Stimulated activated naive CD8-positive, alpha-beta T cell treated with anti-CD3 and anti-CD28 coated beads, Interleukin-15, Interleukin-2, amounts not matched to agents 100 U/mL and 50 U/mL, for 24 hours (primary cell): ENCODE results near the gene SIX2.

ENCODE experiments used
- ATAC-seq: fragments of 150-1000 bp; cut with Tn5 transposase; one replicate; pipeline ENCODE4 v1.10.0; 2021
- DNase-seq: peaks from one replicate; pipeline ENCODE4 v3.0.0; 2021

The SIX2 gene

DNA sequence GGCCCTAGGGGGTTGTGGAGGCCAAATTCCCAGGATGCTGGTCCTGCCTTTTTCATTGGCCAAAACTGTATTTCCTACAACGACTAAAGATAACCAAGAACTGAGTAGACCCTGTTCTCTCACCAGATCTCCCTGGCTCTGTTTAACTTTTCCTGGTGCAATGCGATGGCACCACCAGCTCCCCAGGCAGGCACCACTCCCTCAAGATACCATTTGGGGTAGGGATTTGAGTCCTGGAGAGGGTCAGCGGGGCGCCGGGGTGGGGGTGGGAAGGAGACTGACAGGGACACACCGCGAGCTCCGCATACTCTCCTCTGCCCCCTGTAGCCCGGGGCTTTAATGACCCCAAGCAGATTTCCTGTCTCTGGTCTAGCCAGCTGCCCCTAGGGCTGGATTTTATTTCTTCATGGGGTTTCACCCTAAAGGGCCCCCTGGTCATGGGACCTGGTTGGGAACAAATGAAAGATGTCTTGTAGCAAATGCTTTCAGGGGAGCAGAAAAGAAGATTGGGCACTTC is 7.3 kb downstream of the SIX2 start:
- DNase-seq = no peak
- ATAC-seq = no peak

DNA sequence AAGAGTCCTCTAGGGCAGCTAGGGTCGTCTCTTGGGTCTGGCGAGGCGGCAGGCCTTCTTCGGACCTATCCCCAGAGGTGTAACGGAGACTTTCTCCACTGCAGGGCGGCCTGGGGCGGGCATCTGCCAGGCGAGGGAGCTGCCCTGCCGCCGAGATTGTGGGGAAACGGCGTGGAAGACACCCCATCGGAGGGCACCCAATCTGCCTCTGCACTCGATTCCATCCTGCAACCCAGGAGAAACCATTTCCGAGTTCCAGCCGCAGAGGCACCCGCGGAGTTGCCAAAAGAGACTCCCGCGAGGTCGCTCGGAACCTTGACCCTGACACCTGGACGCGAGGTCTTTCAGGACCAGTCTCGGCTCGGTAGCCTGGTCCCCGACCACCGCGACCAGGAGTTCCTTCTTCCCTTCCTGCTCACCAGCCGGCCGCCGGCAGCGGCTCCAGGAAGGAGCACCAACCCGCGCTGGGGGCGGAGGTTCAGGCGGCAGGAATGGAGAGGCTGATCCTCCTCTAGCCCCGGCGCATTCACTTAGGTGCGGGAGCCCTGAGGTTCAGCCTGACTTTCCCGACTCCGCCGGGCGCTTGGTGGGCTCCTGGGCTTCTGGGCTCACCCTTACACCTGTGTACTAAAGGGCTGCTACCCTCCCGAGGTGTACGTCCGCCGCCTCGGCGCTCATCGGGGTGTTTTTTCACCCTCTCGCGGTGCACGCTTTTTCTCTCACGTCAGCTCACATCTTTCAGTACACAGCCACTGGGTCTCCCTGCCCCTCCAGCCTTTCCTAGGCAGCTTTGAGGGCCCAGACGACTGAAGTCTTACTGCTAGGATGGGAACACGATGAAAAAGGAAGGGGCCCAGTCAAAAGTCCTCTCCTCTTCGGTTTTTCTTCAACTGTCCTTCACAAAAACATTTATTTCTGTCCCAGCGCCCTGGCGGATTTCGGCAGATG is 8.1 kb downstream of the SIX2 start:
- ATAC-seq (no peak), DNase-seq (no peak)

DNA sequence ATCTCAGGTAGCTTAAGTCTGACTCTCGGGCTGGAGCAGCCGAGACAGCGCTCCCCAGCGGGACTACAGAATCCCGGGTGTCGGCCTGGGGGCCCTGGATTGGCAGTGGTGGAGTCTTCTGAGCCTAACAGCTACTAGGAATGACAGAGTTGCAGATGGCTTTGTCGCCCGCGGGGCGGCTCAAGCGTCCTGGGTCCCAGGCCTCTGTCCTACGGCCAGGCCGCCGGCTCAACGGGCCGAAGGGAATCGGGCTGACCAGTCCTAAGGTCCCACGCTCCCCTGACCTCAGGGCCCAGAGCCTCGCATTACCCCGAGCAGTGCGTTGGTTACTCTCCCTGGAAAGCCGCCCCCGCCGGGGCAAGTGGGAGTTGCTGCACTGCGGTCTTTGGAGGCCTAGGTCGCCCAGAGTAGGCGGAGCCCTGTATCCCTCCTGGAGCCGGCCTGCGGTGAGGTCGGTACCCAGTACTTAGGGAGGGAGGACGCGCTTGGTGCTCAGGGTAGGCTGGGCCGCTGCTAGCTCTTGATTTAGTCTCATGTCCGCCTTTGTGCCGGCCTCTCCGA is 8.8 kb downstream of the SIX2 start:
- ATAC-seq = no peak

DNA sequence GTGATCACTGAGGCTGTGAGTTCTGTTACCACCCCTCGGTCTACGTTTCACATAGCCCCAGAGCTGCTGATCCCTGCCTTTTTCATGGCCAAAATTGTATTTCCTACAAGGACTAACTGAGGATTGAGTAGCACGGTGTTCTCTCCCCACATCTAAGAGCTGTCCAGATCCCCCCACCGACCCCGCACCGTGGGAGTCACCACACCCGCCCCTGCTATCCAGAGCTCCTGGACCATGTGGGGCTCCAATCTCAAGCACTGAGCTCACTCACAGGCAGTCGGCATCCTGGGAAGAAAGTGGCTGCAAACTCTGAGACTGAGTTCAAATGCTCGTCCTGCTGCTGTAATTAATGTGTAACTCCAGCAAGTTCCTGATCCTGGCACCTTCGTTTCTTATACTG is 9.7 kb downstream of the SIX2 start:
- no peak for ATAC-seq
- DNase-seq = no peak

More for the DNA sequence above, 8.8 kb downstream of the SIX2 start:
- no peak for DNase-seq

DNA sequence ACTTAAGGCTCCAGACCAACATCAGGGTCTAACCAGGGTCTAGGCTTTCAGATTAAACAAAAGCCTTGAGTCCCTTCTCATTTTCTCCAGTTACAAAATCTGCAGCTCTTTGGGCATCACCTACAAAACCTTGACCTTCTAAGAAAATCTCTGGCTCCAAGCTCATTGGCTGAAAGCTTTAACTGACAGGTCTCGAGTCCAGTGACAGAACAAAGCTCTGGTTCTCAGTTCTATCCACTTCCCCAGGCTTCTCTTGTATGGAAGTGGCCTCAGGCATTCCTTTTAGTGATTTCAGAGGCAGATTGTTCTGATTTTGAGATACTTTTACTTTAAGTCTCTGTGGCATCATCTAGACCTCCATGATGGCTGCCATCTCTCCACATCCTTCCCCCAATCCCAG is 11.3 kb downstream of the SIX2 start:
- DNase-seq (no peak), ATAC-seq (no peak)

DNA sequence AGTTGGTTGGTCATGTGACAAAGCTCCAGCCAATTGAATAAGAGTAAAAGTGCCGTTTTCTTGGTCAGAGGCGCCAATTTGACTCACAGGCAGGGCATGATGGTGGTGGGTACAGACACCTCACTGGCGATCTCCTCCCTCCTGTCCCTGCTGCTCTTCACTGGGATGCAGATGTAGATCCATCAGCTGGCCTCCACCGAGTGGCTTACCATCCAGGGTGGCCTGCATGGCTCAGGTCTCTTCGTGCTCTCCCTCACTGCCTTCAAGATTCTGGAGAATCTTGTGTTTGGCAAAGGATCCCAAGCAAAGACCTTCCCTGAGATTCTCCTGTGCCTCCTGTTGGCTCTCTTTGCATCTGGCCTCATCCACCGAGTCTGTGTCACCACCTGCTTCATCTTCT is 12.9 kb downstream of the SIX2 start:
- DNase-seq (no peak), ATAC-seq (no peak)

DNA sequence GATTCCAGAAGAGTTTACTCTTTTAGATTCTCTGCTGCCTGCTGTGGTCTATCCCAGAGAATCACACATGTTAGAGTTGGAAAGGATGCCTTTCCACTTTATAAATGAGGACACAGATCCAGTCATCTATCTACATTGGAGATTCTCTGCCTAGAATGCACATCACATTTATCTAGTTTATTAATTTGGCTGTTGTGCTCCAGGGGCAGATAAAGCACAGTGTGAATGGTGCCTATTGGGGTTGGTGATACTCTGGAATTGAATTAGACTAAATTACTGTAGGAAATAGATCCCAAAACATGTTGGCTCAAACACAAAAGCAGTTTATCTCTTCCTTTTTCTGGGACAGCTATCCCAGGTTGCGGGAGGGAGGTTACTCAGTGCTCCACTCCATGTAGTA is 14.9 kb downstream of the SIX2 start:
- no peak for ATAC-seq

DNA sequence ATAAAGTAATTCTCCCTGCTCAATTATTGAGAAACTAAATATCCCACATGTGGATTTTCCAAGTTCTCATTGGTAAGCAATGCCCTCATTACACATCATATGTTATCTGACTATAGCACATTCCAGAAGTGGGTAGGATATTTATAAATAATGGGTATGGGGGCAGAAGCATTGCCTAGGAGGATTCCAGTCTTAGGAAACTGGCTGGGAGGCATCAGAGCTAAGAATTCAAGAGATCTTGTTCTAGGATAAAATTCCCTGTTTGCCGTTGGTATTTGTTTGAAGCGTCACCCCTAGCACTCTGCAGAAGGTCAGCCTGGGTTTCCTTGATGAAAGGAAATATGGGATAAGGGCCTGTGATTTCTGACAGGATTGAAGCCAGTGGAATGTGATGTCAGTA is 20.1 kb downstream of the SIX2 start:
- DNase-seq (no peak), ATAC-seq (no peak)

More for the DNA sequence above, 14.9 kb downstream of the SIX2 start:
- no peak for DNase-seq

DNA sequence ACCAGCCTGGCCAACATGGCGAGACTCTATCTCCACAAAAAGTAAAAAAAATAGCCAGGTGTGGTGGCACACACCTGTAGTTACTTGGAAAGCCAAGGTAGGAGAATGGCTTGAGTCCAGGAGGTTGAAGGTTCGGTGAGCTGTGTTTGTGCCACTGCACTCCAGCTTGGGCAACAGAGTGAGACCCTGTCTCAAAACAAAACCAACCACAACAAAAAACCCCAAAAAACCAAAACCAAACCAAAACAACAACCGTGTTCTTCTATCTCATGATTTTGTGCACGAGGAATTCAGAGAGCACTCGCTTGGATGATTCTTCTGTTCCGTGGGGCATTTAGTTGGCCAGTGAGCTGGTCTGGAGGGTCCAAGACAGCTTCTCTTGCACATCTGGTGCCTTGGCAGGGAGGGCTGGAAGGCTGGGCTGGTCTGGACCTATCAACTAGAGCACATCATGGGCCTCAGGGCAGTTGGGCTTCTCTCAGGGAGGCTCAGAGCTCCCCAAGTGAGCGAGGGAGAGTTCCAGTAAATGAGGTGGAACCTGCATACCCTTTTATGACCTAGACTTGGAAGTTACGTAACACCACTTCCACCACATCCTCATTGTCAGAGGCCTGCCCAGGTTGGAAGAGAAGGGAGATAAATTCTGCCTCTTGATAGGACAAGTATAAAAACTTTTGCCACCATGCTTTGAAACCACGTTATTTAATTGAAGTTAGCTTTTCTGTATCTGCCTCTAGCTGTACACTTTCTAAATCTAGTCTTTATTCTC is 25.2 kb downstream of the SIX2 start:
- DNase-seq = no peak
- no peak for ATAC-seq

DNA sequence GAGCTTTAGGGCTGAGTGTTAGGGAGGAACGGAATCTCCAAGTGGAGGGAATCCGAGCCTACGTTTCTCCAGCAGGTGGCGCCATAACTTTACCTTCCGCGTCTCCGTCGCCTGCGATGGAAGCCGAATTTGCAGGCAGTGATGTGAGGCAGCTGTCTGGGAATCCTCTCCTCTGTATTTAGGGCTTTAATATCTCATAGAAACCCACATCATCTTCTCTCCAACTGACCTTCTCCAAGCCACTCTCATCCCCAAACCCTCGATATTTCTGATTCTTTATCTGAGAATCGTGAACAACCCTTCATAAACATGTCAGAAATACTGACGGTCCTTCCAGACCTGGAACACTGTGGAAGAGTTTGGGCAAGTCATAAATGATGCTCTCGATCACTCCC is 27.5 kb downstream of the SIX2 start:
- DNase-seq (peak; percentile 79), ATAC-seq (peak; percentile 43)

DNA sequence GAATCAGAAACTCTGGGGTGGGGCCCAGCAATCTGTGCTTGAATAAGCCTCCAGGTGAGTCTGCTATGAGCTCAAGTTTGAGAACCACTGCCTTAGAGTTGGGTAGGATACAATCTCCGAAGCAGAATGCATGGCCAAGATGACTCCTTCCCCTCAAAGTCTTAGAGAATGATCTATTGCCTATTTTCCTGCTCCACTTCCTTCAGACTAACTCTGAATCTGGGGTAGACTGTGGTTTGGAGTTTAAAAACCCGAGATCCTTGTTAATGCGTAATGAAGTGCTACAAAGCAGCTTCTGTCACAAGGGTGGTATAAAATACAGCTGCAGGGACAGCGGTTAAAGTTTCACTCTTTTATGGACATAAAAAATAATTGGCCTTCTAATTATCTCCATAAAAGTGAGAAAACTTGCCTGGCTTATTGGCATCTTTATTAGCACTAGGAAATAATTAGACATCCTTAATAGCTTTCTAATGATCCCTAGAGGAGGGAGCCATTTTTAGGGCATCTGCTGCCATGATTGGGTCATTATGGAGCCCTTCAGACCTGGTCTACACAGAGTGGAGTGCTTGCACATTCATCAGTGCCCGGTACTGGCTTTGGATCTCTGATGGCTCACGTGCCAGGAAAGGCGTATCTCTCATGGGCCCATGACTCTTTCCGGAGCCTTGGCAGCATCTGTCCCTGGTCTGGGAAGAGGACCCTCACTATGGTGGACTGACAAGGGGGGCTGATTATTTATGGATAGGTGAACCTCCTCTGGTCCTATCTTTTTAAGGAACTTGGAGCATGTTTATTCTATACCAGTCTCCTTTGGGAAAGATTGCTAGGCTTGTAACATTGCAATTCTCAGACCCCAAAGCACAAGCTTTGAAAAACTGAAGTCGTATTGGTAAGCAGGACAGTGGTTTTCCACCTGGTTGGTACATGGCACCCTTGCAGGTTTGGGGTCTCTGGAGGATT is 28.2 kb downstream of the SIX2 start:
- DNase-seq (no peak), ATAC-seq (no peak)

DNA sequence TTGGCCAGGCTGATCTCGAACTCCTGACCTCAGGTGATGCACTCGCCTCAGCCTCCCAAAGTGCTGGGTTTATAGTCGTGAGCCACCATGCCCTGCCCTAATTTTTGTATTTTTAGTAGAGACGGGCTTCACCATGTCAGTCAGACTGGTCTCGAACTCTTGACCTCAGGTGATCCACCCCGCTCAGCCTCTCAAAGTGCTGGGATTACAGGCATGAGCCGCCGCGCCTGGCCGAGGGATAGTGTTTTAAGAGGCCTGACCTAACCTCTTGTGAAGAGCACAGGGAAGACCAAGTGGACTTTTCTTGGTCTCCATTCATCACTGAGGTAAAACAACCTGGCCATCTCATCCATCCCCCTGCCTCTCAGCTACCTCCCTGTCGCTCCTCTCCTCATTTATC is 29.7 kb downstream of the SIX2 start:
- no peak for DNase-seq
- no peak for ATAC-seq

DNA sequence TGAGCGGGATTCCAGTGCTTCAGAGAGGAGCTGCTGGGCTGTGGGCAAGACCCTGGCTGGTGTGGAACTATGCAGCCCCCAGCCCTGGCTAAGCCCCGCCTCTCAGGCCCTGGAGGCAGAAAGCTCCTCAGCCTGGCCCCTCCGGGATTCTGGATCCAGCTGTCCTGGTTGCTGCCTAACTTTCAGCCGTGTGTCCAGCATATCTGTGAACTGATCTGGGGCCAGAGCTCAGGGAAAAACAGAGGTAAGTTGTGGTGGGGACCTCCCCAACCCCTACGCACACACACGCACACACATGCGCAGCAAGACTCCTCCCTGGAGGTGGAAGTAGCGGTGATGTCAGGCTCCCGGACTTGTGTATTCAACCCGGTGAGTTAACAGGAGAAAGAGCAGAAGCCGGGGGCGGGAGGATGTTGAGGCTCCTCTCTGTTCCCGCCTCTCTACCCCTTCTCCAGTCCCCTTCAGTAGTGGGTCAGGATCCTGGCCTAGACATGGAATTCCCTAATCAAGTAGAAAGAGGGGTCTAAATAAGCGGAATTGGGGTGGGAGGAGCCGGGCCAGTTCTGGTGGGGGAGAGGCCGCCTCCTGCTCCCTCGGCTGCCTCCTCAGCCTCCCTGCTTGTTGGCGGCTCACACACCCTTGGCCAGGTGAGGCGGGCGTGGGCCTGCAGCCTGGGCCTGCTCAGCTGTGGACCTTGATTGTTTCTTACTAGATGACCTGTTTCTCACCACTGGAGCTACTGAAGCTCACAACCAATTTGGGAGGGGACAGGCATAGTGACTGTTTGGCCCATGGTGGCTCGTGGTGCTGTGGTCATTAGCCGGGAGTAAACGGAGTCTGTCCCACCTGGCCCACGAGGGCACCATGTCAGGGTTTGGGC is 33.4 kb downstream of the SIX2 start:
- peak; percentile 37 for ATAC-seq
- peak; percentile 16 for DNase-seq

DNA sequence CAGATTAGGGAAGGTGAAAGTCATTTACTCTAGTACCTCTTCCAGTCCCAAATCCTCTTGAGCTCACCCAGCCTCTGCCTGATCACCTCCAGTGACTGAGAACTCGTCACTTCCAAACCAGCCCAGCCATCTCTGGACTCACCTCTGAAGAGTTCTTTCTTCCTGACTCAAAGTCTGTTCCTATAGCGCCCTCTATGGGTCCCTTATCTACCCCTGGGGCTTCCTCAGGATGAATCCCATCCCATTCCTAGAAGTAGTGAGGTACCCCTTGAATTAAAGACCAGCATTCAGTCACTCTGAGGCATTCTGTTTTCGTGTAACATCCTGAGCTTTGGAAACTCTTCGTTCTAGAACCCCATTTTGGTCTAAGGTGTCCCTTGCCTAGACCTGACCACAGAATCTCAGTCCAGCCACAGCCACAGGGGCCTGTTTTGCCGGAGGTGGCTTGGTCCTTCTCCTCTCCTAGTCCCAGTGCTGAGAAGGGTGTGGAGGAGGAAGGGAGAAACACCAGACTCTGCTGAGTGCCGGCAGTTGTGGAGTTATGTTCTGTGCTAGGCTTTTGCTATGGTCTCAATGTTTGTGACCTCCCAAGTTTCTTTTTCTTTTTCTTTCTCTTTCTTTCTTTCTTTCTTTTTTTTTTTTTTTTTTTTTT is 35.1 kb downstream of the SIX2 start:
- ATAC-seq (no peak), DNase-seq (no peak)

DNA sequence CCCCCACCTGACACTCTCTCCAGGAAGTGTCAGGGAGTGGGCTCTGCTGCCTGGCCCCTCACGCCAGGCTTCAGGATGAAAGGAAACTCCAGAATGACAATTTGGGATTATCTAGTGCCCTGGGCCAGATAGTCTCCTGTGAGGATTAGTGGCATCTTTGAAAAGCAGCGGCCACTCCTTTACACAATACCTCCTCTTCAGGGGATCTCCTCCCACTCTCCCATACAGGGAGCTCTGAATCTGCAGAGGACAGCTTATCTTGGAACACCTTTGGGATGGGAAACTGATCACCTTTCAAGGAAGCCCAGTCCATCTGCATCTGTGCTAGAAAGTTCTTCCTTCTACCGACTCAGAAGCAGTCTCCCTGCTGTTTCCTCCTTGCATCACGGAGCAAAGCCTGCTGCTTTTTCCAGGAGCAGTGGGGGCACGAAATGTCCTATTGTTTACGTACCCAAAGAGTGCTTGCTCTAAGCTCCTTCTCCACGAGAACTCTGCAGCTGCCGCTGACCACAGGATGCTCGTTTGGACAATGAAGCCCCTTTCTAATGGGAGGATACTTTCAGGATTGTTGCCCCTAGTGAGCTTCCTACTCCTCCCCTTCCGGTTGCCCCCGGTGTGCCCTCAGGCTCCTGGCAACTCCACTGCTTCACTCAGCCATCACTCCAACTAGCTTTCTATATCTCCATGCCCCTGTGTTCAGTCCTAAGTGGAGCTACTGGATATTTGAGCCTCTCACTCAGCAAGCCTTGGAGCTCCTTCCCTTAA is 36.3 kb downstream of the SIX2 start:
- DNase-seq (no peak), ATAC-seq (no peak)

DNA sequence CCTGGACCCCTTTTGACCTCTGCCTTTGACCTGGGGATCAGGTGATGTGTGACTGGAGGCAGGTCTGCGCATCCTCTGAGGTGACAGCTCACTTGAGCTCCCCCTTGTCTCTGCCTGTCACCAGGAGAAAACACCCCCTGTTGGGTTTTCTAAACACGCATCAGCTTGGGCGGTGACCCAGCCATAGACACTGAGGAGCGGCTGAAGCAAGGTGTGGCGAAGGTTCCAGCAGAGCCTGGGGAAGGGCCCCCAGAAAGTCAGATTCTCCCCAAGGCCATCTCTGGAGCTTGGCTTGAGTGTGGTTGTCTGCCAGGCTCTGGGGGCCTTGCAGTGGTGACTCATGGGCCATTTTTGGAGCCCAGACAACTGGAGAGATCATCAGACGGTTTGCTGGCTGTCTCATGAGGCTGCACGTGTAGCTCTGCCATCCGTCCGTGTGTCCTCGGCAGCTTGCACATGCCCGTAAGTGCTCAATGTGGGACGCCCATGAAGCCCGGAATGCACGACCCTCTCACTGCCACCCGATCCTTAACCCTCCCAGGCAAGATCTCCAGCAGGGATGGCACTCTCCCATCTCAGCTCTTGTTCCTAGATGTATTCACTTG is 38.3 kb downstream of the SIX2 start:
- no peak for ATAC-seq
- DNase-seq = no peak

DNA sequence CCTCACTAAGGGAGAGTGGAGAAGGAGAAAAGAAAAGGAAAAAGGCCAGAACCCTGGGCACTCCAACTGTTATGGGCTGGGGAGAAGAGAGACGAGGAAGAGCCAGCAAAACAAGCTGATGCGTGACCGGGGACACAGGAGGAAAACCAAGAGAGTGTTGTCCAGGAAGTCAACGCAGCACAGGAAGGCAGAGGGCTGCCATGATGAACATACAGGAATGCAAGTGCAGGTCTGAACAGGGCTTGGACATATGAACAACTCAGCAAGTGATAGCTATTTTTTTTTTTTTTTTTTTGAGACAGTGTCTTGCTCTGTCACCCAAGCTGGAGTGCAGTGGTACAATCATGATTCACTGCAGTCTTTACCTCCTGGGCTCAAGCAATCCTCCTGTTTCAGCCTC is 39.3 kb downstream of the SIX2 start:
- DNase-seq (no peak), ATAC-seq (no peak)

DNA sequence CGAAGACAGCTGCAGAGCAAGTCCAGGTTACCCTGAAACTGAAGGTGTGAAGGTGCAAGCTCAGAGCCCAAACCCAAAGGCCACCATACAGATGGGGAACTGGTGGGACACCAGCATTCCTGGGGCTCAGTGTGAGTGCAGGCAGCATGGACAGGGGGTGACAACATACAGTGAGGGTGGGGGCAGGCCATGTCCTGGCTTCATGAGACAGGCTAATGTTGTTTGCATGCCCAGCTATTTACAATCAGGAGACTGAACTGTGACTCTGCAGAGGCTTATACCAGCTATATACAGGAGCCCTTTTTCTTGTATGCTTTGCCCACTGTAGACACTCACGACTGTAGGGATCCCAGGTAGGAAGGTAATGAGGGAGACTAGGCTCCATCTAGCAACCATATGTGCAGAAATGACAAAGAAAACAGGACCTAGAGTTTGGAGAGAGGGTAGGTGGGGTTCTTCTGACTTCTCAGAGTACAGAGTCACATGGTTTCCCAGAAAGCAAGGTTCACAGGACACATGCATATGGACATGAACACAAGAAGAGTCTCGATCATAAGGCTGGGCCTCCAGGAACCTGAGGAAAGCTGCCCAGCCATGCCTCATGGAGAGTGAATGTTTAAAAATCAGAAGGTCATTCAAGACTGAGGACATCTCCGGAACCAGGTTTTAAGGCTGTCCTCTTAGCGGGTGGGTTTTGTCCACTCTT is 41.4 kb downstream of the SIX2 start:
- DNase-seq = no peak
- ATAC-seq = no peak
